Mesenchymal stem cell (in vitro differentiated cells and primary cell): Measurements from ENCODE around the gene SMAGP.
"Not testable (repeated sequence)": the region's sequence is repeated elsewhere in the genome, so short reads cannot be mapped to it uniquely, and the experiment has no call there.

ENCODE experiments used
- DNase-seq: peaks from one replicate; pipeline ENCODE4 v3.0.0-alpha.2; 2013
- H2AFZ ChIP-seq: one replicate; pipeline ENCODE4 v1.6.1; 2013; ENCODE audit warnings: low read depth, mild to moderate bottlenecking, control low read depth, inconsistent platforms, low read length, moderate library complexity
- H2AK5ac ChIP-seq: 2 replicates; pipeline ENCODE4 v1.6.1; 2013; ENCODE audit warnings: low read length, moderate library complexity, mild to moderate bottlenecking, inconsistent platforms; ENCODE audit not compliant: severe bottlenecking
- H2BK120ac ChIP-seq: one replicate; pipeline ENCODE4 v1.6.1; 2013; ENCODE audit warnings: low read depth, mild to moderate bottlenecking, inconsistent platforms, low read length, moderate library complexity
- H2BK12ac ChIP-seq, 2 experiments: one replicate each; pipeline ENCODE4 v1.6.1; 2013; ENCODE audit warnings: inconsistent platforms in 2 of 2, low read length in 2 of 2, mild to moderate bottlenecking in 2 of 2, moderate library complexity in 2 of 2, control low read depth in 1 of 2
- H2BK15ac ChIP-seq: one replicate; pipeline ENCODE4 v1.6.1; 2013; ENCODE audit warnings: mild to moderate bottlenecking, low read depth, inconsistent platforms; ENCODE audit not compliant: poor library complexity, severe bottlenecking
- H2BK5ac ChIP-seq: 2 replicates; pipeline ENCODE4 v1.6.1; 2013; ENCODE audit warnings: low read depth, mild to moderate bottlenecking, low read length, control low read depth, inconsistent platforms; ENCODE audit not compliant: poor library complexity, severe bottlenecking
- H3K14ac ChIP-seq, 2 experiments: one replicate each; pipeline ENCODE4 v1.6.1; 2013; ENCODE audit warnings: inconsistent platforms in 2 of 2, low read length in 2 of 2, control low read depth in 1 of 2, mild to moderate bottlenecking in 1 of 2, moderate library complexity in 1 of 2
- H3K18ac ChIP-seq, 2 experiments: one replicate each; pipeline ENCODE4 v1.6.1; 2013; ENCODE audit warnings: inconsistent platforms in 2 of 2, low read length in 2 of 2, control low read depth in 1 of 2, low read depth in 1 of 2, mild to moderate bottlenecking in 1 of 2
- H3K23ac ChIP-seq, 2 experiments: one replicate each; pipeline ENCODE4 v1.6.1; 2013; ENCODE audit warnings: inconsistent platforms in 2 of 2, low read length in 2 of 2, mild to moderate bottlenecking in 2 of 2, moderate library complexity in 2 of 2, control low read depth in 1 of 2
- H3K27ac ChIP-seq: 2 replicates; pipeline ENCODE4 v1.5.1; 2013; ENCODE audit warnings: mild to moderate bottlenecking, moderate library complexity, low read length, control low read depth, inconsistent platforms; ENCODE audit not compliant: poor library complexity, severe bottlenecking
- H3K27me3 ChIP-seq, 2 experiments: 2 replicates each; pipeline versions ENCODE4 v1.6.1 to v1.7.0; 2013; ENCODE audit warnings: low read length in 2 of 2, mild to moderate bottlenecking in 2 of 2, moderate library complexity in 2 of 2, control low read depth in 1 of 2, inconsistent platforms in 1 of 2; ENCODE audit not compliant: control insufficient read depth in 1 of 2, insufficient read depth in 1 of 2
- H3K36me3 ChIP-seq, 2 experiments: 2 replicates each; pipeline versions ENCODE4 v1.6.1 to v1.7.0; 2013; ENCODE audit warnings: low read length in 2 of 2, control low read depth in 1 of 2, inconsistent platforms in 1 of 2, low read depth in 1 of 2, mild to moderate bottlenecking in 1 of 2; ENCODE audit not compliant: insufficient read depth in 2 of 2, control insufficient read depth in 1 of 2
- H3K4ac ChIP-seq, 2 experiments: one replicate each; pipeline ENCODE4 v1.6.1; 2013; ENCODE audit warnings: inconsistent platforms in 2 of 2, low read length in 2 of 2, mild to moderate bottlenecking in 2 of 2, moderate library complexity in 2 of 2, control low read depth in 1 of 2, low read depth in 1 of 2
- H3K4me1 ChIP-seq: 2 replicates; pipeline ENCODE4 v1.6.1; 2013; ENCODE audit warnings: low read depth, low read length, control low read depth; ENCODE audit not compliant: control insufficient read depth, insufficient read depth
- H3K4me2 ChIP-seq: 2 replicates; pipeline ENCODE4 v1.6.1; 2013; ENCODE audit warnings: low read length, mild to moderate bottlenecking, inconsistent platforms; ENCODE audit not compliant: poor library complexity, severe bottlenecking
- H3K4me3 ChIP-seq, 2 experiments: 2 replicates each; pipeline versions ENCODE4 v1.5.1 to v1.7.0; 2013; ENCODE audit warnings: low read length in 2 of 2, mild to moderate bottlenecking in 2 of 2, control low read depth in 1 of 2, low read depth in 1 of 2; ENCODE audit not compliant: insufficient read depth in 1 of 2
- H3K79me1 ChIP-seq: replicated peaks from 2 replicates; pipeline ENCODE4 v1.6.1; 2013; ENCODE audit warnings: mild to moderate bottlenecking, control low read depth, low read length, inconsistent platforms; ENCODE audit not compliant: poor library complexity, severe bottlenecking
- H3K9ac ChIP-seq: 2 replicates; pipeline ENCODE4 v1.7.0; 2013; ENCODE audit warnings: mild to moderate bottlenecking, low read length, moderate library complexity
- H3K9me3 ChIP-seq: 2 replicates; pipeline ENCODE4 v1.7.0; 2013; ENCODE audit warnings: mild to moderate bottlenecking, low read length; ENCODE audit not compliant: control insufficient read depth
- H4K8ac ChIP-seq: one replicate; pipeline ENCODE4 v1.6.1; 2013; ENCODE audit warnings: inconsistent platforms, mild to moderate bottlenecking, low read length, moderate library complexity
- H4K91ac ChIP-seq: one replicate; pipeline ENCODE4 v1.6.1; 2013; ENCODE audit warnings: mild to moderate bottlenecking, low read length, inconsistent platforms
- WGBS: methylation state at CpG from one replicate; pipeline ENCODE4 v1.1.7; 2013; ENCODE audit warnings: mixed read lengths; 5-methylcytosine and 5-hydroxymethylcytosine counted together

The SMAGP gene

GRCh38 chr12:51263341-51263740 is 6.9 kb downstream of the SMAGP start:
- peaks cover 12% of the 10 kb centered on the region for H3K79me1 ChIP-seq
- no peak overlapping the region for H4K91ac ChIP-seq
- no peak overlapping the region for H3K18ac ChIP-seq
- H3K27ac ChIP-seq: no peak overlapping the region
- no peaks in the 10 kb centered on the region for H3K27me3 ChIP-seq
- peaks cover 0 to 2% of the 10 kb centered on the region in 2 experiments for H3K36me3 ChIP-seq
- H3K14ac ChIP-seq: no peak overlapping the region
- no peak overlapping the region for H2BK120ac ChIP-seq
- no peak for DNase-seq
- no peak overlapping the region for H2AK5ac ChIP-seq
- H3K4me3 ChIP-seq: no peak overlapping the region
- no peaks in the 10 kb centered on the region for H3K9me3 ChIP-seq
- H3K4me1 ChIP-seq: no peaks in the 10 kb centered on the region
- no peak overlapping the region for H3K4ac ChIP-seq
- 99% methylated on average over 3 of the region's 3 CpGs for WGBS
- peak overlapping the region in 1 of 2 experiments; percentile 77 for H2BK12ac ChIP-seq
- H4K8ac ChIP-seq: no peak overlapping the region
- H2BK15ac ChIP-seq: no peak overlapping the region
- H2AFZ ChIP-seq: no peak overlapping the region
- H3K23ac ChIP-seq: no peak overlapping the region
- no peak overlapping the region for H3K9ac ChIP-seq
- H3K4me2 ChIP-seq: no peak overlapping the region
- H2BK5ac ChIP-seq: no peak overlapping the region

- H2AFZ ChIP-seq: no peak overlapping the region
- no peak overlapping the region for H4K91ac ChIP-seq
- no peak overlapping the region for H3K4me3 ChIP-seq
- H3K4me1 ChIP-seq: no peaks in the 10 kb centered on the region
- 34% methylated on average over 7 of the region's 7 CpGs for WGBS
- H3K27me3 ChIP-seq: no peaks in the 10 kb centered on the region
- H3K23ac ChIP-seq: no peak overlapping the region
- H3K14ac ChIP-seq: no peak overlapping the region
- no peak overlapping the region for H2BK120ac ChIP-seq
- H2BK5ac ChIP-seq: no peak overlapping the region
- H2BK15ac ChIP-seq: no peak overlapping the region
- H3K9me3 ChIP-seq: no peaks in the 10 kb centered on the region
- H3K79me1 ChIP-seq: peaks cover 11% of the 10 kb centered on the region
- H3K4me2 ChIP-seq: no peak overlapping the region
- H3K9ac ChIP-seq: no peak overlapping the region
- H3K27ac ChIP-seq: no peak overlapping the region
- H3K18ac ChIP-seq: no peak overlapping the region
- DNase-seq: peak; percentile 68
- no peak overlapping the region for H2AK5ac ChIP-seq
- no peak overlapping the region for H3K4ac ChIP-seq
- no peak overlapping the region for H2BK12ac ChIP-seq
- no peak overlapping the region for H4K8ac ChIP-seq
- peaks cover 0 to 2% of the 10 kb centered on the region in 2 experiments for H3K36me3 ChIP-seq
Measured at GRCh38 chr12:51262758-51263177, 7.4 kb downstream of the SMAGP start.

GRCh38 chr12:51259600-51259999 is 10.6 kb downstream of the SMAGP start:
- not testable (repeated sequence) for H3K36me3 ChIP-seq, H3K4me1 ChIP-seq, H3K4ac ChIP-seq, H2BK15ac ChIP-seq, H2BK120ac ChIP-seq, H4K91ac ChIP-seq, H2AK5ac ChIP-seq, H3K18ac ChIP-seq, H3K9me3 ChIP-seq, H3K4me2 ChIP-seq, H3K14ac ChIP-seq, H3K4me3 ChIP-seq, H3K27me3 ChIP-seq, H2BK12ac ChIP-seq, H2BK5ac ChIP-seq, H3K27ac ChIP-seq, H2AFZ ChIP-seq, H3K23ac ChIP-seq, H4K8ac ChIP-seq, DNase-seq, H3K9ac ChIP-seq
- H3K79me1 ChIP-seq: peaks cover 16% of the 10 kb centered on the region
- WGBS: 100% methylated on average over 1 of the region's 1 CpG

GRCh38 chr12:51254536-51254935 is 15.7 kb downstream of the SMAGP start:
- peaks cover 0 to 17% of the 10 kb centered on the region in 2 experiments for H3K36me3 ChIP-seq
- no peak overlapping the region for H2BK15ac ChIP-seq
- H3K14ac ChIP-seq: no peak overlapping the region
- H3K4me2 ChIP-seq: no peak overlapping the region
- no peak overlapping the region for H2BK12ac ChIP-seq
- no peak overlapping the region for H3K4me3 ChIP-seq
- H3K27me3 ChIP-seq: no peaks in the 10 kb centered on the region
- H3K79me1 ChIP-seq: peaks cover 10% of the 10 kb centered on the region
- H2AK5ac ChIP-seq: no peak overlapping the region
- H3K27ac ChIP-seq: no peak overlapping the region
- H3K18ac ChIP-seq: no peak overlapping the region
- no peaks in the 10 kb centered on the region for H3K9me3 ChIP-seq
- H3K4ac ChIP-seq: no peak overlapping the region
- DNase-seq: no peak
- no peak overlapping the region for H2BK120ac ChIP-seq
- no peak overlapping the region for H4K91ac ChIP-seq
- H3K4me1 ChIP-seq: peaks cover 2% of the 10 kb centered on the region
- H2BK5ac ChIP-seq: no peak overlapping the region
- no peak overlapping the region for H3K23ac ChIP-seq
- 88% methylated on average over 4 of the region's 4 CpGs for WGBS
- no peak overlapping the region for H2AFZ ChIP-seq
- H4K8ac ChIP-seq: no peak overlapping the region
- H3K9ac ChIP-seq: no peak overlapping the region
